ENCODE measurements around the gene DTNBP1.

DTNBP1 gene

GRCh38 chr6:15554728-15555100, 108.1 kb downstream of the DTNBP1 start:
- TF ChIP-seq POLR2AphosphoS5 (IDR thresholded peaks at IDR 0.05; ENCODE audit: low read depth, low read length) (no peak), TAF1 (IDR thresholded peaks at IDR 0.05; ENCODE audit: borderline replicate concordance, insufficient read depth, low read length) (no peak), FOXP2 (optimal IDR thresholded peaks at IDR 0.05; ENCODE audit: borderline replicate concordance, extremely low read depth, extremely low read length, insufficient read depth) (no peak)

GRCh38 chr6:15553736-15554294, 109.0 kb downstream of the DTNBP1 start:
- no peak for TF ChIP-seq REST (IDR thresholded peaks at IDR 0.05; ENCODE audit: insufficient read depth in 1 of 2, low read depth in 2 of 2, low read length in 2 of 2)
- no peak for TF ChIP-seq POLR2AphosphoS5 (IDR thresholded peaks at IDR 0.05; ENCODE audit: low read depth, low read length)
- TF ChIP-seq SIN3A (IDR thresholded peaks at IDR 0.05; ENCODE audit: borderline replicate concordance, insufficient read depth, low read length) = no peak
- TF ChIP-seq TAF1 (IDR thresholded peaks at IDR 0.05; ENCODE audit: borderline replicate concordance, insufficient read depth, low read length) = no peak
- TF ChIP-seq FOXP2 (optimal IDR thresholded peaks at IDR 0.05; ENCODE audit: borderline replicate concordance, extremely low read depth, extremely low read length, insufficient read depth) = no peak

GRCh38 chr6:15553031-15553430, 109.8 kb downstream of the DTNBP1 start:
- TF ChIP-seq SIN3A (IDR thresholded peaks at IDR 0.05; ENCODE audit: borderline replicate concordance, insufficient read depth, low read length) (no peak), TAF1 (IDR thresholded peaks at IDR 0.05; ENCODE audit: borderline replicate concordance, insufficient read depth, low read length) (no peak), FOXP2 (optimal IDR thresholded peaks at IDR 0.05; ENCODE audit: borderline replicate concordance, extremely low read depth, extremely low read length, insufficient read depth) (no peak), REST (IDR thresholded peaks at IDR 0.05; ENCODE audit: insufficient read depth in 1 of 2, low read depth in 2 of 2, low read length in 2 of 2) (no peak), POLR2AphosphoS5 (IDR thresholded peaks at IDR 0.05; ENCODE audit: low read depth, low read length) (no peak)

GRCh38 chr6:15551798-15552197, 111.0 kb downstream of the DTNBP1 start:
- TF ChIP-seq REST (IDR thresholded peaks at IDR 0.05; ENCODE audit: insufficient read depth in 1 of 2, low read depth in 2 of 2, low read length in 2 of 2) (no peak), TAF1 (IDR thresholded peaks at IDR 0.05; ENCODE audit: borderline replicate concordance, insufficient read depth, low read length) (no peak), SIN3A (IDR thresholded peaks at IDR 0.05; ENCODE audit: borderline replicate concordance, insufficient read depth, low read length) (peak; percentile 91; the same call in 1 of the 2 replicates), FOXP2 (optimal IDR thresholded peaks at IDR 0.05; ENCODE audit: borderline replicate concordance, extremely low read depth, extremely low read length, insufficient read depth) (peak; percentile 100)

- TF ChIP-seq SIN3A (IDR thresholded peaks at IDR 0.05; ENCODE audit: borderline replicate concordance, insufficient read depth, low read length) = no peak
- no peak for TF ChIP-seq REST (IDR thresholded peaks at IDR 0.05; ENCODE audit: insufficient read depth in 1 of 2, low read depth in 2 of 2, low read length in 2 of 2)
- TF ChIP-seq FOXP2 (optimal IDR thresholded peaks at IDR 0.05; ENCODE audit: borderline replicate concordance, extremely low read depth, extremely low read length, insufficient read depth) = no peak
- TF ChIP-seq POLR2AphosphoS5 (IDR thresholded peaks at IDR 0.05; ENCODE audit: low read depth, low read length) = no peak
- no peak for TF ChIP-seq TAF1 (IDR thresholded peaks at IDR 0.05; ENCODE audit: borderline replicate concordance, insufficient read depth, low read length)
These were observed 111.6 kb downstream of the DTNBP1 start for GRCh38 chr6:15551262-15551661.

Measured in PFSK-1 (cell line).